Esophagus squamous epithelium (tissue), 4 donors: Measurements from ENCODE around the gene CCDC185.

Source experiments
- POLR2A ChIP-seq, 4 donors: fragments of 450-650 bp; IDR thresholded peaks; one replicate each; pipeline ENCODE4 v1.6.1; 2017; ENCODE audit warnings: antibody characterized with exemption in 4 of 4, mild to moderate bottlenecking in 4 of 4, moderate library complexity in 3 of 4
- TF ChIP-seq, protein P1 (sequence below), 6 experiments: fragments of 450-650 bp in 4 of 6; fragments of 200-600 bp in 2 of 6; sonication (generic) in 2 of 6; IDR thresholded peaks; one replicate each; pipeline ENCODE4 v1.5.1; 2016 to 2019; ENCODE audit warnings: antibody characterized with exemption in 6 of 6, mild to moderate bottlenecking in 4 of 6, moderate library complexity in 4 of 6

DNA sequence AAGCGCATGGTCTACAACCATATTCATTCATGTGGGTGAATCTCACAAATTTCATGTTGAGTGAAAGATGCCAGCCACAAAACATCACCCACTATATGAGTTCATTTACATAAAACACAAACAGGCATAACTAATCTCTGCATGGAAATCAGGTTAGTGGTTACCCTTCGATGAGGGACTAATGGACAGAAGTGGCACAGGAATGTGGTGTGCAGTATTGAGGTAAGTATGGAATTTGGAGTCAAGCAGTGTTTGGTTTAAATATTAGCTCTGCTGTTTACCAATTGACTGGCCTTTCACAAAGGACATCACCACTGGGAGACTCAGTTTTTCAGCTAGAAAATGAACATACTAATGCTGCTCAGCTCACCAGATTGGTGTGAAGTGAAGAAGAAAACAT, 24.2 kb downstream of the CCDC185 start:
- TF ChIP-seq, protein P1, sequence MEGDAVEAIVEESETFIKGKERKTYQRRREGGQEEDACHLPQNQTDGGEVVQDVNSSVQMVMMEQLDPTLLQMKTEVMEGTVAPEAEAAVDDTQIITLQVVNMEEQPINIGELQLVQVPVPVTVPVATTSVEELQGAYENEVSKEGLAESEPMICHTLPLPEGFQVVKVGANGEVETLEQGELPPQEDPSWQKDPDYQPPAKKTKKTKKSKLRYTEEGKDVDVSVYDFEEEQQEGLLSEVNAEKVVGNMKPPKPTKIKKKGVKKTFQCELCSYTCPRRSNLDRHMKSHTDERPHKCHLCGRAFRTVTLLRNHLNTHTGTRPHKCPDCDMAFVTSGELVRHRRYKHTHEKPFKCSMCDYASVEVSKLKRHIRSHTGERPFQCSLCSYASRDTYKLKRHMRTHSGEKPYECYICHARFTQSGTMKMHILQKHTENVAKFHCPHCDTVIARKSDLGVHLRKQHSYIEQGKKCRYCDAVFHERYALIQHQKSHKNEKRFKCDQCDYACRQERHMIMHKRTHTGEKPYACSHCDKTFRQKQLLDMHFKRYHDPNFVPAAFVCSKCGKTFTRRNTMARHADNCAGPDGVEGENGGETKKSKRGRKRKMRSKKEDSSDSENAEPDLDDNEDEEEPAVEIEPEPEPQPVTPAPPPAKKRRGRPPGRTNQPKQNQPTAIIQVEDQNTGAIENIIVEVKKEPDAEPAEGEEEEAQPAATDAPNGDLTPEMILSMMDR (IDR thresholded peaks at IDR 0.05): no peak
- TF ChIP-seq POLR2A (IDR thresholded peaks at IDR 0.05): no peak
